GM03348 (cell line): ENCODE measurements around the gene NTNG2.
"Not testable (repeated sequence)": the region's sequence is repeated elsewhere in the genome, so short reads cannot be mapped to it uniquely, and the experiment has no call there.

ENCODE experiments used
- DNase-seq: peaks from one replicate; pipeline ENCODE4 v3.0.0; 2012; ENCODE audit warnings: low spot score

NTNG2 gene

GRCh38 chr9:132161743-132162184 is at the start of gene NTNG2:
Gene NTNG2, plus strand, starts transcription at chr9:132162058. Its CDS starts 4,774 bp downstream, at chr9:132166832.
- DNase-seq: no peak

- peak; percentile 76 for DNase-seq
Measured at GRCh38 chr9:132114102-132114707, 47.7 kb upstream of the NTNG2 start.

- DNase-seq: no peak
Measured at GRCh38 chr9:132116583-132116982, 45.3 kb upstream of the NTNG2 start.

GRCh38 chr9:132117694-132118093 is 44.2 kb upstream of the NTNG2 start:
- DNase-seq: no peak

GRCh38 chr9:132121021-132121420 is 40.8 kb upstream of the NTNG2 start:
- no peak for DNase-seq

GRCh38 chr9:132124800-132125199 is 37.1 kb upstream of the NTNG2 start:
- no peak for DNase-seq

GRCh38 chr9:132125361-132125760 is 36.5 kb upstream of the NTNG2 start:
- DNase-seq: no peak

- no peak for DNase-seq
Measured at GRCh38 chr9:132125944-132126679, 35.7 kb upstream of the NTNG2 start.

GRCh38 chr9:132126680-132127236 is 35.1 kb upstream of the NTNG2 start:
- no peak for DNase-seq

- no peak for DNase-seq
Measured at GRCh38 chr9:132127888-132128534, 33.8 kb upstream of the NTNG2 start.

- no peak for DNase-seq
Measured at GRCh38 chr9:132129535-132129934, 32.3 kb upstream of the NTNG2 start.

- not testable (repeated sequence) for DNase-seq
Measured at GRCh38 chr9:132134085-132134484, 27.8 kb upstream of the NTNG2 start.

- no peak for DNase-seq
Measured at GRCh38 chr9:132135456-132135855, 26.4 kb upstream of the NTNG2 start.

- DNase-seq: no peak
Measured at GRCh38 chr9:132136151-132136780, 25.6 kb upstream of the NTNG2 start.

- peak; percentile 28 for DNase-seq
Measured at GRCh38 chr9:132141344-132141947, 20.4 kb upstream of the NTNG2 start.

- no peak for DNase-seq
Measured at GRCh38 chr9:132141948-132142594, 19.8 kb upstream of the NTNG2 start.

GRCh38 chr9:132142924-132143323 is 18.9 kb upstream of the NTNG2 start:
- DNase-seq: no peak

GRCh38 chr9:132143359-132143758 is 18.5 kb upstream of the NTNG2 start:
- DNase-seq: no peak

GRCh38 chr9:132144708-132145365 is 17.0 kb upstream of the NTNG2 start:
- peak; percentile 23 for DNase-seq

- DNase-seq: no peak
Measured at GRCh38 chr9:132146039-132146438, 15.8 kb upstream of the NTNG2 start.

GRCh38 chr9:132146575-132146974 is 15.3 kb upstream of the NTNG2 start:
- no peak for DNase-seq
